Measurements from ENCODE around the gene GJB3.

DNA sequence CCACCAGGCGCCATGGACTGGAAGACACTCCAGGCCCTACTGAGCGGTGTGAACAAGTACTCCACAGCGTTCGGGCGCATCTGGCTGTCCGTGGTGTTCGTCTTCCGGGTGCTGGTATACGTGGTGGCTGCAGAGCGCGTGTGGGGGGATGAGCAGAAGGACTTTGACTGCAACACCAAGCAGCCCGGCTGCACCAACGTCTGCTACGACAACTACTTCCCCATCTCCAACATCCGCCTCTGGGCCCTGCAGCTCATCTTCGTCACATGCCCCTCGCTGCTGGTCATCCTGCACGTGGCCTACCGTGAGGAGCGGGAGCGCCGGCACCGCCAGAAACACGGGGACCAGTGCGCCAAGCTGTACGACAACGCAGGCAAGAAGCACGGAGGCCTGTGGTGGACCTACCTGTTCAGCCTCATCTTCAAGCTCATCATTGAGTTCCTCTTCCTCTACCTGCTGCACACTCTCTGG, 3.8 kb downstream of the GJB3 start:
- no peak for TF ChIP-seq POLR2A (IDR thresholded peaks at IDR 0.05; ENCODE audit: low read depth, low read length)
- no peak for TF ChIP-seq POLR2AphosphoS5 (IDR thresholded peaks at IDR 0.05; ENCODE audit: low read depth, low read length)
- TF ChIP-seq SPI1 (IDR thresholded peaks at IDR 0.05; ENCODE audit: low read depth, low read length), result no peak
- no peak for TF ChIP-seq TAF1 (IDR thresholded peaks at IDR 0.05; ENCODE audit: low read depth, low read length)
- TF ChIP-seq POU2F2 (IDR thresholded peaks at IDR 0.05; ENCODE audit: low read depth, low read length), result no peak
